Stimulated activated CD8-positive, alpha-beta memory T cell treated with anti-CD3 and anti-CD28 coated beads, Interleukin-7, amount 100 ng/mL, for 4 hours (primary cell): ENCODE results near the gene PCDHA12.
"Not testable (repeated sequence)": the region's sequence is repeated elsewhere in the genome, so short reads cannot be mapped to it uniquely, and the experiment has no call there.

Source experiments
- DNase-seq, 2 donors: peaks; one replicate each; pipeline ENCODE4 v3.0.0-alpha.2; 2020; ENCODE audit warnings: low read depth in 2 of 2

Gene PCDHA12

DNA sequence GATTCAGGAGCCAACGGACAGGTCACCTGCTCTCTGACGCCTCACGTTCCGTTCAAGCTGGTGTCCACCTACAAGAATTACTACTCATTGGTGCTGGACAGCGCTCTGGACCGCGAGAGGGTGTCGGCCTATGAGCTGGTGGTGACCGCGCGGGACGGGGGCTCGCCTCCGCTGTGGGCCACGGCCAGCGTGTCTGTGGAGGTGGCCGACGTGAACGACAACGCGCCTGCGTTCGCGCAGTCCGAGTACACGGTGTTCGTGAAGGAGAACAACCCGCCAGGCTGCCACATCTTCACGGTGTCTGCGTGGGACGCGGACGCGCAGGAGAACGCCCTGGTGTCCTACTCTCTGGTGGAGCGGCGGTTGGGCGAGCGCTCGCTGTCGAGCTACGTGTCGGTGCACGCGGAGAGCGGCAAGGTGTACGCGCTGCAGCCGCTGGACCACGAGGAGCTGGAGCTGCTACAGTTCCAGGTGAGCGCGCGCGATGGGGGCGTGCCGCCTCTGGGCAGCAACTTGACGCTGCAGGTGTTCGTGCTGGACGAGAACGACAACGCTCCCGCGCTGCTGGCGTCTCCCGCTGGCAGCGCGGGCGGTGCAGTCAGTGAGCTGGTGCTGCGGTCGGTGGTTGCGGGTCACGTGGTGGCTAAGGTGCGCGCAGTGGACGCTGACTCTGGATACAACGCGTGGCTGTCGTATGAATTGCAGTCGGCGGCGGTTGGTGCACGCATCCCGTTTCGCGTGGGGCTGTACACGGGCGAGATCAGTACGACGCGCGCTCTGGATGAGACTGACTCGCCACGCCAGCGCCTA lies 17.7 kb upstream of the PCDHA12 start:
- DNase-seq: no peak

DNA sequence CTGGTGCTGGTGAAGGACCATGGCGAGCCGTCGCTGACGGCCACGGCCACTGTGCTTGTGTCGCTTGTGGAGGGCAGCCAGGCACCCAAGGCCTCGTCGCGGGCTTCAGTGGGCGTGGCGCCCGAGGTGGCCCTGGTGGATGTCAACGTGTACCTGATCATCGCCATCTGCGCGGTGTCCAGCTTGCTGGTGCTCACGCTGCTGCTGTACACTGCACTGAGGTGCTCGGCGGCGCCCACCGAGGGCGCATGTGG lies 17.2 kb upstream of the PCDHA12 start:
- no peak for DNase-seq

DNA sequence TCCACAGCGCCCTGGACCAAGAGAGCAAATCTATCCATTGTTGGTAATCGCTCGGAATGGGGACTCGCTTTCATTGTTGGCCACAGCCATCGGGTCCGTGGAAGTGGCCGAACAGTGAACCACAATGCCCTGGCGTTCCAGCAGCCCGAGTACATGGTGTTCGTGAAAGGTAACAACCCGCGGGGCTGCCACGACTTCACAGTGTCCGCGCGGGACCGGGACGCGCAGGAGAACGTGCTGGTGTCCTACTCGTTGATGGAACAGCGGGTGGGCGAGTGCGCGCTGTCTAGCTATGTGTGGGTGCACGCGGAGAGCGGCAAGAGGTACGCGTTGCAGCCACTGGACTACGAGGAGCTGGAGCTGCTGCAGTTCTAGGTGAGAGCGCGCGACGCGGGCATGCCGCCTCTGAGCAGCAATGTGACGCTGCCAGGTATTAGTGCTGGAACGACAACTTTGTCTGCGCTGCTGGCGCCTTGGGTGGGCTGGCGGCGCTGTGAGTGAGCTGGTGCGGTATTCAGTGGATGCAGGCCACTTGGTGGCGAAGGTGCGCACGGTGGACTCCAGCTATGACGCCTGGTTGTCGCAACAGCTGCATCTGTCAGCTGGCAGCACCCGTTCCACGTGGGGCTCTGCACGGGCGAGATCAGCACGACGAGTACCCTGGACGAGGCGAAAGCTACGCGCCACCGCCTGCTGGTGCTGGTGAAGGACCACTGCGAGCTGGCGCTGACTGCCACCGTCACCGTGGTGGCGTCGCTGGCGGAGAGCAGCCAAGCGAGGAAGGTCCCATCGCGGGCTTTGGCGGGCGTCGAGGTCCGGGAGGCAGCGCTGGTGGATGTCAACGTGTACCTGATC lies 12.4 kb upstream of the PCDHA12 start:
- no peak for DNase-seq

DNA sequence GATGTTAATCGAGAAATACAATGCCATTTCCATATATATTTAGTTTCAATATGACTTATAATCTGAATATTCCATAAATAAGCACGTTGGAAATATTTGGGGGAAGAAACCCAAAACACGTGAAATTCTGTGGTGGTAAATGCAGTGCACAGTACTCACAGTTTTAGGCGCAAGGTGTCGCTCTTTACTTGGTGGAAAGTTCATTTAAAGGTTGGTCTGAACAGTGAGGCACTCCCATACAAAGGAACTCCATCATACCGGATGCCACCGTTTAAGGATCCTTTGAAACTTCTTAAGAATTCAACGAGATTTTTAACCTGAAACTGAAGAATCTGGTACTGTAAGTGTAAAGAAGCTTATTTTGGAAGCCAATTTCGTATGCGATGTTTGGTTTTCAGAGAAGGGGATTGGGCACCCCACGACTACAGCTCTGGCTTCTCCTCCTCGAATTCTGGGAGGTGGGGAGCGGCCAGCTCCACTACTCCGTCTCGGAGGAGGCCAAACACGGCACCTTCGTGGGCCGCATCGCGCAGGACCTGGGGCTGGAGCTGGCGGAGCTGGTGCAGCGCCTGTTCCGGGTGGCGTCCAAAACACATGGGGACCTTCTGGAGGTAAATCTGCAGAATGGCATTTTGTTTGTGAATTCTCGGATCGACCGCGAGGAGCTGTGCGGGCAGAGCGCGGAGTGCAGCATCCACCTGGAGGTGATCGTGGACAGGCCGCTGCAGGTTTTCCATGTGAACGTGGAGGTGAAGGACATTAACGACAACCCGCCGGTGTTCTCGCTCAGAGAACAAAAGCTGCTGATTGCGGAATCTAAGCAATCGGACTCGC lies 6.2 kb upstream of the PCDHA12 start, which contains the start of gene PCDHA11:
Gene PCDHA11 (plus strand): TSS at position 237 of the 834 bp plus-strand sequence. CDS start 147 bp downstream, at position 384.
- no peak for DNase-seq

DNA sequence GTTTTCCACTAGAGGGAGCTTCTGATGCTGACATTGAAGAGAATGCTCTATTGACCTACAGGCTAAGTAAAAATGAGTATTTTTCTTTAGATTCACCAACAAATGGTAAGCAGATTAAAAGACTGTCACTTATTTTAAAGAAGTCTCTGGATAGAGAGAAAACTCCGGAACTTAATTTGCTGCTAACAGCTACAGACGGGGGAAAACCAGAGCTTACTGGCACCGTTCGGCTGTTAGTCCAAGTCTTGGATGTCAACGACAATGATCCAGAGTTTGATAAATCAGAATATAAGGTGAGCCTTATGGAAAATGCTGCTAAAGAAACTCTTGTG lies 5.6 kb upstream of the PCDHA12 start:
- no peak for DNase-seq

DNA sequence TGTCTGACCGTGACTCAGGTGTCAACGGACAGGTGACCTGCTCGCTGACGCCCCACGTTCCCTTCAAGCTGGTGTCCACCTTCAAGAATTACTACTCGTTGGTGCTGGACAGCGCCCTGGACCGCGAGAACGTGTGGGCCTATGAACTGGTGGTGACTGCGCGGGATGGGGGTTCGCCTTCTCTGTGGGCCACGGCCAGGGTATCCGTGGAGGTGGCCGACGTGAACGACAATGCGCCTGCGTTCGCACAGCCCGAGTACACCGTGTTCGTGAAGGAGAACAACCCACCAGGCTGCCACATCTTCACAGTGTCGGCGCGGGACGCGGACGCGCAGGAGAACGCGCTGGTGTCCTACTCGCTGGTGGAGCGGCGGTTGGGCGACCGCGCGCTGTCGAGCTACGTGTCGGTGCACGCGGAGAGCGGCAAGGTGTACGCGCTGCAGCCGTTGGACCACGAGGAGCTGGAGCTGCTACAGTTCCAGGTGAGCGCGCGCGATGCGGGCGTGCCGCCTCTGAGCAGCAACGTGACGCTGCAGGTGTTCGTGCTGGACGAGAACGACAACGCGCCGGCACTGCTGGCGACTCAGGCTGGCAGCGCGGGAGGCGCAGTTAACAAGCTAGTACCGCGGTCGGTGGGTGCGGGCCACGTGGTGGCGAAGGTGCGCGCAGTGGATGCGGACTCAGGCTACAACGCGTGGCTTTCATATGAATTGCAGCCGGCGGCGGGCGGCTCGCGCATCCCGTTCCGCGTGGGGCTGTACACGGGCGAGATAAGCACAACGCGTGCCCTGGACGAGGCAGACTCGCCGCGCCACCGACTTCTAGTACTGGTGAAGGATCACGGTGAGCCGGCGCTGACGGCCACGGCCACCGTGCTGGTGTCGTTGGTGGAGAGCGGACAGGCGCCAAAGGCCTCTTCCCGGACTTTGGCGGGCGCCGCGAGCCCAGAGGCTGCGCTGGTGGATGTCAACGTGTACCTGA lies 4.6 kb upstream of the PCDHA12 start:
- no peak for DNase-seq

DNA sequence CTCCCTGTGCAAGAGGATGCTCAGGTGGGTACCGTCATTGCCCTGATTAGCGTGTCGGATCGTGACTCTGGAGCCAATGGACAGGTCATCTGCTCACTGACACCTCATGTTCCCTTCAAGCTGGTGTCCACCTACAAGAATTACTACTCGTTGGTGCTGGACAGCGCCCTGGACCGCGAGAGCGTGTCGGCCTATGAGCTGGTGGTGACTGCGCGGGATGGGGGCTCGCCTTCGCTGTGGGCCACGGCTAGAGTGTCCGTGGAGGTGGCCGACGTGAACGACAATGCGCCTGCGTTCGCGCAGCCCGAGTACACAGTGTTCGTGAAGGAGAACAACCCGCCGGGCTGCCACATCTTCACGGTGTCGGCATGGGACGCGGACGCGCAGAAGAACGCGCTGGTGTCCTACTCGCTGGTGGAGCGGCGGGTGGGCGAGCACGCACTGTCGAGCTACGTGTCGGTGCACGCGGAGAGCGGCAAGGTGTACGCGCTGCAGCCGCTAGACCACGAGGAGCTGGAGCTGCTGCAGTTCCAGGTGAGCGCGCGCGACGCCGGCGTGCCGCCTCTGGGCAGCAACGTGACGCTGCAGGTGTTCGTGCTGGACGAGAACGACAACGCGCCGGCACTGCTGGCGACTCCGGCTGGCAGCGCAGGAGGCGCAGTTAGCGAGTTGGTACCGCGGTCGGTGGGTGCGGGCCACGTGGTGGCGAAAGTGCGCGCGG lies 1.6 kb downstream of the PCDHA12 start:
- not testable (repeated sequence) for DNase-seq

DNA sequence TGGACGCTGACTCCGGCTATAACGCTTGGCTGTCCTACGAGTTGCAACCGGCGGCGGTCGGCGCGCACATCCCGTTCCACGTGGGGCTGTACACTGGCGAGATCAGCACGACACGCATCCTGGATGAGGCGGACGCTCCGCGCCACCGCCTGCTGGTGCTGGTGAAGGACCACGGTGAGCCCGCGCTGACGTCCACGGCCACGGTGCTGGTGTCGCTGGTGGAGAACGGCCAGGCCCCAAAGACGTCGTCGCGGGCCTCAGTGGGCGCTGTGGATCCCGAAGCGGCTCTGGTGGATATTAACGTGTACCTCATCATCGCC lies 2.1 kb downstream of the PCDHA12 start:
- DNase-seq: no peak

DNA sequence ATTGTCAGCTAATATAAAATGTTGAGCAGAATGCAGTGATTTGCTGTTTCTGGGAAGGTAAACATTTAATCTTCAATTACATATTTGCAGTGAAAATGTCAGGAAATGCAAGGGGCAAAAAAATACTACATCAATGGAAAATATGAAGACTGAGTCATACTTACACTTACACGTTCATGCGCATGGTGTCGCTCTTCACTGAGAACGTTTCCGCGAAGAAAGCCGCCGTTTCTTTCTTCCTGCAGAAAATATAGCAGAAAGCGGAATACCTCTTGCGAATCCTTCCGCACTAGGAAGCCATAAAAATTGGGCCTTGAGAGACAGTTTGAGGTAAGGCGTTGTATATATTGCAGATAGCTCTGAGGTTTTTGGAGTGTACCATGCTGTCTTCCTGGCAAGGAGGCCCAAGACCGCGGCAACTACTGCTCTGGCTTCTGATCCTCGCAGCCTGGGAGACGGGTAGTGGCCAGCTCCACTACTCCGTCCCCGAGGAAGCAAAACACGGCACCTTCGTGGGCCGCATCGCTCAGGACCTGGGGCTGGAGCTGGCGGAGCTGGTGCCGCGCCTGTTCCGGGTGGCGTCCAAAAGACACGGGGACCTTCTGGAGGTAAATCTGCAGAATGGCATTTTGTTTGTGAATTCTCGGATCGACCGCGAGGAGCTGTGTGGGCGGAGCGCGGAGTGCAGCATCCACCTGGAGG lies 6.9 kb downstream of the PCDHA12 start, which contains the start of gene PCDHA13:
Gene PCDHA13 (plus strand): TSS at position 236 of the 702 bp plus-strand sequence. CDS start 145 bp downstream, at position 381.
- no peak for DNase-seq

DNA sequence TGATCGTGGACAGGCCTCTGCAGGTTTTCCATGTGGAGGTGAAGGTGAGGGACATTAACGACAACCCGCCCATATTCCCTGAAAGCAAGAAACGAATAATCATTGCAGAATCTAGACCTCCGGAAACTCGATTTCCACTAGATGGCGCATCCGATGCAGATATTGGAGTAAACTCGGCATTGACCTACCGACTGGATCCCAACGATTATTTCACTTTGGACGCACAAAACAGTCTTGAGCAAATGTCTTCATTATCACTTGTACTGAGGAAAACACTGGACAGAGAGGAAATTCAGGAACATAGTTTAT lies 7.4 kb downstream of the PCDHA12 start:
- DNase-seq: no peak

DNA sequence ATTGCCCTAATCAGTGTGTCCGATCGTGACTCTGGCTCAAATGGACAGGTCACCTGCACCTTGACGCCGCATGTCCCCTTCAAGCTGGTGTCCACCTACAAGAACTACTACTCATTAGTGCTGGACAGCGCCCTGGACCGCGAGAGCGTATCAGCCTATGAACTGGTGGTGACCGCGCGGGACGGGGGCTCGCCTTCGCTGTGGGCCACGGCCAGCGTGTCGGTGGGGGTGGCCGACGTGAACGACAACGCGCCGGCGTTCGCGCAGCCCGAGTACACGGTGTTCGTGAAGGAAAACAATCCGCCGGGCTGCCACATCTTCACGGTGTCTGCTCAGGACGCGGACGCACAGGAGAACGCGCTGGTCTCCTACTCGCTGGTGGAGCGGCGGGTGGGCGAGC lies 8.3 kb downstream of the PCDHA12 start:
- no peak for DNase-seq

DNA sequence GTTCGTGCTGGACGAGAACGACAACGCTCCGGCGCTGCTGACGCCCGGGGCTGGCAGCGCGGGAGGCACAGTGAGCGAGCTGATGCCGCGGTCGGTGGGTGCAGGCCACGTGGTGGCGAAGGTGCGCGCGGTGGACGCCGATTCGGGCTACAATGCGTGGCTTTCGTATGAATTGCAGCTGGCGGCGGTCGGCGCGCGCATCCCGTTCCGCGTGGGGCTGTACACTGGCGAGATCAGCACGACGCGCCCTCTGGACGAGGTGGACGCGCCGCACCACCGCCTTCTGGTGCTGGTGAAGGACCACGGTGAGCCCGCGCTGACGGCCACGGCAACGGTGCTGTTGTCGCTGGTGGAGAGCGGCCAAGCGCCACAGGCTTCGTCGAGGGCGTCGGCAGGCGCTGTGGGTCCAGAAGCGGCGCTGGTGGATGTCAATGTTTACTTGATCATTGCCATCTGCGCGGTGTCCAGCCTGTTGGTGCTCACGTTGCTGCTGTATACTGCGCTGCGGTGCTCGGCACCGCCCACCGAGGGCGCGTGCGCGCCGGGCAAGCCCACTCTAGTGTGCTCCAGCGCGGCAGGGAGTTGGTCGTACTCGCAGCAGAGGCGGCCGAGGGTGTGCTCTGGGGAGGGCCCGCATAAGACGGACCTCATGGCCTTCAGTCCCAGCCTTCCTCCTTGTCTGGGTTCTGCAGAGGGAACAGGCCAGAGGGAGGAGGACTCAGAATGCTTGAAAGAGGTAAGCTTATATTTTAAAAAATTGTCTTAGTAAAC lies 9.0 kb downstream of the PCDHA12 start:
- no peak for DNase-seq

DNA sequence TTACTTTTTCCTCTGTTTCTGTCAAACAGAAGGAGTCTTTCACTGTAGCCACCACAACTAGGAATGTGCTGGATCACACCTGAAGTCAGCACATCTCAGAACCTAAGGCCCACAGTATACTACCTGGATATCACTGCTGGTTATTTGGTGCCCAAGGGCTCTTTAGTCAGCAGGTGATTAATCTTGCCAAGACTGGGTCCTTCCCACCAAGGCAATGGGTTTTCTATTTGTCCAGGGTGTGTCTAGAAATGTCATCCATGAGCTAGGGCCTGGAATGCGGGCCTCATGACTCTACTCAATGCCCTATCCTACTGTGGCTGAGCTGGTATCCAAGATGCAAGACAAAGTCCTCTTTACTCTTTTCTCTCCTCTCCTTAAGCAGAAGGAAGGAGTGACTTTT lies 41.2 kb downstream of the PCDHA12 start:
- no peak for DNase-seq

DNA sequence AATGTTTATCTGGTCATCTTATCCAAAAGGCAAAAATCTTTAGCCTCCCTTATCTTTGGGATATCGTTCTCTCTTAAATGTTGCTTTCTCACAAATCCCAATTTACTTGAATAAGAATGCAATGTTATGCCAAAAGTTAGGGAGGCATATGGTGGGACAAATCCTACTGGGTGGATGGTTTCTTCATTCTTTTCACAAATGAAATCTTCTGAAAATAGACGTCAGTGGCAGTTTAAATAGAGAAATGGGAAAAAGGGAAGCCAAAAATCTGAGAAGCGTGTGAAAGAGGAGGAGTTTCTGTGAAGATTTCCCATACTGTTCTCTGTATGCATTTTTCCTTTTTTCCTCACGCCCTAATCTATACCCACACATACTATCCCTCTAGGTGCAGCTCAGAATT lies 48.5 kb downstream of the PCDHA12 start:
- DNase-seq: no peak

DNA sequence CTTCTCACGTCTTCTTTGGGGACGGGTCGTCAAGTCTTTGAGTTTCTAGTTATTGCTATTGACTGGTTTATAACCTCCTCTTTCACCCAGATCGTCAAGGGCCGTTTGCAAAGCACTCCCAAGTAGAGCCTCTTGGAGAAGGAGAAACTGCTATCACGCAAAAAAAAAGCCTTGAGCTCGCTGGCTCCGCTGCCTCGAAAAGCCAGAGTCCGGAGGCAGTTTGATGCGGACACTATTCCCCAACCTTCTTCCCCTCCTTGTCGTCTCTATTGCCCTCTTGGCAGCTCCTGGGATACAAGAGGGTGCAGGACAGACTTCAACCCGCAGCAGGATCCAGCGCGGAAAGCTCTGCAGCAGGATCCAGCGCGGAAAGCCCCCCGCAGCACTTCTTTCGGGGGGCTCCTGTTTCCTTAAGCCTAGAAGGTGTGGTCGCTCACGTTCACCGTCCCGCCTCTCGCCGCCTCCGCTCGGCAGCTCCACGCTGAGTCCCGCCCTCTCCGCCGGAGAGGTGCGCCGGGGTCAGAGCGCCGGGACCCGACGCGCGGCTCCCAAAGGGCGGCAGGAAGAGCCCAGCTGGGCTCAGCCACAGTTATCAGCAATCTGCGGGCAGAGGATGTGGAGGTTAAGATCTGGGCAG lies 50.8 kb downstream of the PCDHA12 start, which contains the start of gene PCDHAC1:
Gene PCDHAC1 (plus strand): TSS at position 494 of the 637 bp plus-strand sequence. CDS start 594 bp downstream, outside the sequence.
- no peak for DNase-seq

DNA sequence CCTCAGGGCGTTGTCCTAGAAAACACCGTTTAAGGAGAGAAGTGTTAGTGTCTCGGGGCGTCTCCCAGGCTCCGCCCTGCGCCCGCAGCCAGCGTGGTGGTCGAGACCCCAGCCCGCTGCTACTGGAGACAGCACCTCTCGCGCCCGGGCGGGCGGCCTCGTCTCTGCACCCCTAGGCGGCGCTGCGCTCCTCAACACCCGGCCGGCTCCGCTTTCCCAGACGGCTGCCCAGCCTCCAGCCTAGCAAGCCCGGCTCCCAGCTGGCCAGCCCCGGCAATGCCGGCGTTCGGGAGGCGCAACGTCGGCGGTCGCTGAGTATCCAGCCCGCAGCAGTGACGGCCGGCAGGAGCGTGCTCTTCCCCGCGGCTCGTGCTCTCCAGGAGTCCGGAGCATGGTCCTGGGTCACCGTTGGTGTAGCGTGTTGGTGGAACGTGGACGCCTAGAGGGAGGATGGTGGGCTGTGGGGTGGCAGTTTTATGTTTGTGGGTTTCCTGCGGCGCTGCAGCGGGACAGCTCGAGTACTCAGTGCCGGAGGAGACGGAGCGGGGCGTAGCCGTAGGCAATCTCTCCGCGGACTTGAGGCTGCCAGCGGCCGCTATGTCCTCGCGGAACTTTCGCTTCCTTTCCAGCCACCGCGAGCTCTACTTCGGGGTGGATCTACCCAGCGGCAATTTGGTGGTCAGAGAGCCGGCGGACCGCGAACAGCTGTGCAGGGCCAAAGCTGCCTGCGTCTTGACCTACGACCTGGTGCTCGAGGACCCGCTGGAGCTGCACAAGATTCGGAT lies 51.5 kb downstream of the PCDHA12 start:
- DNase-seq: no peak

DNA sequence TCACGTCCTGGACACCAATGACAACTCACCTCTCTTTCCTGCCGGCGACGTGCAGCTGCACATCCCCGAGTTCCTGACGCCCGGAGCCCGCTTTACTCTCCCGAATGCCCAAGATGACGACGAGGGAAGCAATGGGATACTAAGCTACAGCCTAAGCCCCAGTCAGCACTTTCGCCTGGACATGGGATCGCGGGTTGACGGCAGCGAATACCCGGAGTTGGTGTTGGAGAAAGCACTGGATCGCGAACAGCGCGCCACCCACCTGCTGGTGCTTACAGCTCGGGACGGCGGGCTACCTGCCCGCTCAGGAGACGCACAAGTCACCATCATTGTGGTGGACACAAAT lies 52.1 kb downstream of the PCDHA12 start:
- no peak for DNase-seq
